DOHH2 (cell line): ENCODE results near the gene SLC5A12.

Source experiments
- CTCF ChIP-seq: fragments of 200-600 bp; sonication (generic); IDR thresholded peaks from one replicate; pipeline ENCODE4 v1.5.1; 2014; ENCODE audit warnings: antibody characterized with exemption, mild to moderate bottlenecking, low read depth, low read length; ENCODE audit not compliant: poor library complexity, severe bottlenecking
- EZH2phosphoT487 ChIP-seq: fragments of 200-600 bp; sonication (generic); IDR thresholded peaks from 2 replicates; pipeline ENCODE4 v1.6.1; 2017; ENCODE audit warnings: borderline replicate concordance, mild to moderate bottlenecking, antibody characterized with exemption, low read length, moderate library complexity, mixed read lengths

DNA sequence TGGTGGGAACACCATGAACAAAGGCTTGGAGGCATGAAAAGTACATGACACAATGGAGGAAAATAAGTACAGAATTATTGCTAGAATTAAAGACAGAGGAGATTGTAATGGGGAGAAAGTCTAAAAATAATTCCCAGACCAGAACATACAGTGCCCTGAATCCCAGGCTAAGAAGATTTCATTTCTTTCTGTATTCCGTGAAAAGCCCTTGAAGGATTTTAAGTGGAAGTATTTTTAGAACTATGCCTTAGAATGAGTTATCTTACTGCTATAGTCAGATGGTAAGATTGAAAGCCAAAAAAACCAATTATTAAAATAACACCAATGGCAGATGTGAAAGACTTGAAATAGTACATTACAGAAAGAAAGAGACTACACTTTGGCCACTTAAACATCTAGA is 36.1 kb upstream of the SLC5A12 start:
- TF ChIP-seq CTCF, result no peak
- TF ChIP-seq EZH2phosphoT487, result no peak
